HS-5 (cell line): ENCODE data around the gene SEMA4C.

Source experiments
- DNase-seq: peaks from one replicate; pipeline ENCODE4 v3.0.0-alpha.2; 2012; ENCODE audit warnings: low read depth

SEMA4C gene

GRCh38 chr2:96819876-96820511 lies 49.9 kb downstream of the SEMA4C start:
- DNase-seq, result no peak

- DNase-seq, result no peak
Measured at GRCh38 chr2:96819128-96819875, 50.6 kb downstream of the SEMA4C start.

- no peak for DNase-seq
Measured at GRCh38 chr2:96817882-96818281, 52.0 kb downstream of the SEMA4C start.

- DNase-seq, result peak; percentile 34
Measured at GRCh38 chr2:96816836-96817702, 52.8 kb downstream of the SEMA4C start.

GRCh38 chr2:96816127-96816835 lies 53.6 kb downstream of the SEMA4C start, which contains the start of gene CNNM3:
TSS of gene CNNM3 (plus strand) at chr2:96816268. CDS start at chr2:96816278, 10 bp downstream.
- peak; percentile 92 for DNase-seq

- peak; percentile 63 for DNase-seq
Measured at GRCh38 chr2:96815326-96816126, 54.4 kb downstream of the SEMA4C start.

GRCh38 chr2:96813656-96814055 lies 56.2 kb downstream of the SEMA4C start:
- DNase-seq, result no peak

GRCh38 chr2:96811917-96812316 lies 58.0 kb downstream of the SEMA4C start:
- no peak for DNase-seq

- no peak for DNase-seq
Measured at GRCh38 chr2:96810783-96811192, 59.1 kb downstream of the SEMA4C start.

GRCh38 chr2:96809951-96810782 lies 59.7 kb downstream of the SEMA4C start:
- DNase-seq, result no peak
